NT2/D1 (cell line): ENCODE data around the gene SKIC2.
"Not testable (repeated sequence)": the region's sequence is repeated elsewhere in the genome, so short reads cannot be mapped to it uniquely, and the experiment has no call there.

Source experiments
- DNase-seq: peaks from one replicate; pipeline ENCODE4 v3.0.0-alpha.2; 2011; ENCODE audit warnings: low read depth, low spot score
- H3K27me3 ChIP-seq: 2 replicates; pipeline ENCODE4 v1.6.0; 2011; ENCODE audit warnings: mild to moderate bottlenecking; ENCODE audit not compliant: insufficient read length, insufficient read depth
- H3K36me3 ChIP-seq: 2 replicates; pipeline ENCODE4 v1.6.1; 2011; ENCODE audit warnings: mild to moderate bottlenecking, low read length, mixed read lengths; ENCODE audit not compliant: insufficient read depth, insufficient read length
- H3K4me1 ChIP-seq: 2 replicates; pipeline ENCODE4 v1.5.1; 2011; ENCODE audit not compliant: insufficient read depth, insufficient read length
- H3K4me3 ChIP-seq: 2 replicates; pipeline ENCODE4 v1.5.1; 2011; ENCODE audit warnings: low read depth; ENCODE audit not compliant: insufficient read length
- H3K9ac ChIP-seq: 2 replicates; pipeline ENCODE4 v1.6.0; 2011; ENCODE audit warnings: low read depth; ENCODE audit not compliant: insufficient read length
- H3K9me3 ChIP-seq: 2 replicates; pipeline ENCODE4 v1.5.1; 2011; ENCODE audit warnings: mild to moderate bottlenecking, low read length; ENCODE audit not compliant: insufficient read depth

SKIC2 gene

GRCh38 chr6:32010856-32011530 is 52.0 kb downstream of the SKIC2 start:
- H3K27me3 ChIP-seq, H3K9ac ChIP-seq, DNase-seq, H3K9me3 ChIP-seq, H3K4me1 ChIP-seq, H3K4me3 ChIP-seq, H3K36me3 ChIP-seq: not testable (repeated sequence)

DNA sequence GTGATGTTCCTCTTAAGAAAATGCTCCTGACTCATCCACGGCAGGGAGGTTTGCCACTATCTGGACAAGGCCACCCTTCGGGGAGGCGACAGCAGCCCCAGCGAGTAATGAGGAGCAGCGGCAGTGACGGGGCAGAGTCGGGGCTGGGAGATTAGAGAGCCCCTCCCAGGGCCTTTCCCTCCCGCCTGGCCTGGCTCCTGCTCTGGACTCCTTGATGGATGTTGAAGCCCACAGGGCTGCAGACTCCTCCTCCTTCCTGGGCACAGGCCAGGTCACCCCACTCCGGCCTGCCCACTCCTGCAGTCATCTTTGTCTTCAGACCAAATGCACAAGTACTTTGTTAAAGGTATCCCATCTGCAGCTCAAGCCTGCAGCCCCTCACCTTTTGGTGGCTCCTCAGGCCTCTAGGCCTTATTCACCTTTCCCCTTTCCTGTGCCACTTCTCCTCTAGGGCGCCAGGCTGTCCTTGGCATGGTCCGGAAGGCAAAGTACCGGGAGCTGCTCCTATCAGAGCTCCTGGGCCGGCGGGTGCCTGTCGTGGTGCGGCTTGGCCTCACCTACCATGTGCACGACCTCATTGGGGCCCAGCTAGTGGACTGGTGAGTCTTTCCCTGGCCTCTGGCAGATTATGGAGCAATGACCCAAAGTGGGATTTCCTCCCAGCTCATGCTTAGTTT is 54.1 kb downstream of the SKIC2 start:
- H3K9ac ChIP-seq, H3K4me1 ChIP-seq, H3K36me3 ChIP-seq: not testable (repeated sequence)

DNA sequence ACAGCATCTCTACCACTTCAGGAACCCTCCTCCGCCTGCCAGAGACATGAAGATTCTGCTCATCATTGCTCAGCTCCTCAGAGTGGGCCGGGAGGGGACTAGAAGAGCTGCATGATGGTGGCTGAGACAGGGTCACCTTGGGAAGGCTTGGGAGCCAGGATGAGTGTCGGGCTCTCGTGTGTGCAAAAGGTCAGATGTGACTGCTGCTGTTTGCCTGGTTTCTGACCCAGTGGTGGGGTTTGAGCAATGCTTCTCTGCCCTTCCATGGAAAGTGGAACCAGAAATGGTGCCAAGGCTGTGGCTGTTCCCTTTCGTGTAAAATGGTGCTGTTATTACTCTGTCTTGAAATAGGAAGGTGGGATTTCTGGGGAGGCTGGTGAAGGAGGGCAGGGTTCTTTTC is 54.8 kb downstream of the SKIC2 start:
- H3K4me1 ChIP-seq, DNase-seq, H3K9ac ChIP-seq, H3K4me3 ChIP-seq, H3K27me3 ChIP-seq, H3K36me3 ChIP-seq, H3K9me3 ChIP-seq: not testable (repeated sequence)

More for the DNA sequence above, 54.1 kb downstream of the SKIC2 start:
- not testable (repeated sequence) for H3K27me3 ChIP-seq, H3K9me3 ChIP-seq, DNase-seq, H3K4me3 ChIP-seq

- H3K4me3 ChIP-seq, H3K27me3 ChIP-seq, H3K9ac ChIP-seq, H3K4me1 ChIP-seq, DNase-seq, H3K36me3 ChIP-seq, H3K9me3 ChIP-seq: not testable (repeated sequence)
Observed at GRCh38 chr6:32014547-32014946, 55.6 kb downstream of the SKIC2 start, which contains the start of gene C4B. Gene C4B, plus strand, starts transcription at chr6:32014795. Its CDS starts 51 bp downstream, at chr6:32014846.
